Head of caudate nucleus (tissue), 42 donors: ENCODE measurements around the gene SLC25A22.

Source experiments
- DNase-seq, 42 donors: peaks; one replicate each; pipeline versions ENCODE4 v3.0.0 to v3.0.0-alpha.2; 2020 to 2021; ENCODE audit warnings: mixed read lengths in 7 of 42
- intact Hi-C: fragments of 100-400 bp; cut with DNase I; formaldehyde crosslinking; loops from one replicate; pipeline ENCODE4 v1.15.0; 2022

Gene SLC25A22

DNA sequence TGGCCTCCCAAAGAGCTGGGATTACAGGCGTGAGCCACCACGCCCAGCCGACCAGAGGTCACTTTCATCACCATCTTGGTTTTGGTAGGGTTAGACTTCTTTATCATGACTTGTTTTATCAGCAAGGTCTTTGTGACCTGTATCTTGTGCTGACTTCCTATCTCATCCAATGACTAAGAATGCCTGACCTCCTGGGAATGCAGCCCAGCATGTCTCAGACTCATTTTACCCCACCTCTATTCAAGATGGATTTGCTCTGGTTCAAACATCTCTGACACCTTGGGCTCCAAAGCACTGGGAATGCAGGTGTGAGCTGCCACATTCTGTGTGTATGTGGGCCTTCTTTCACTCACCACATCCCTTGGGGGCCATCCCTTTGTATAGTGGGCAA lies 55.9 kb downstream of the SLC25A22 start:
- no peak for DNase-seq
- intact Hi-C loops = no loop called here
